PC-9 (cell line): ENCODE results near the gene XPNPEP1. TPM values are rescaled to one million over a fixed set of nuclear protein-coding genes. Genes with fewer than 3 reads are reported as not detected.

Experiments
- BruUV-seq: library from RNA; stranded (reverse); fragments of 400-500 nt; replicated peaks from 2 replicates; lab custom pipeline; 2021; lab: Mats Ljungman, UMichigan
- CTCF ChIA-PET: fragments of 300-600 bp; sonication (Branson Sonifier 250); formaldehyde crosslinking; loops from one replicate; lab custom pipeline; 2022; ENCODE audit warnings: antibody characterized with exemption; lab: Charles Lee
- POLR2A ChIA-PET: fragments of 300-600 bp; sonication (Branson Sonifier 250); formaldehyde crosslinking; loops from one replicate; lab custom pipeline; 2022; ENCODE audit warnings: antibody characterized with exemption; ENCODE audit not compliant: unreplicated experiment; lab: Charles Lee
- DNase-seq, 2 experiments: peaks; one replicate each; pipeline versions ENCODE4 v3.0.0 to v3.0.0-alpha.2; 2015 to 2022; ENCODE audit warnings: mixed read lengths in 1 of 2
- H2AFZ ChIP-seq: fragments of 200-600 bp; sonication (generic); 2 replicates; pipeline ENCODE4 v1.8.1; 2017; ENCODE audit warnings: antibody characterized with exemption
- H3F3A ChIP-seq: fragments of 200-600 bp; sonication (generic); 2 replicates; pipeline ENCODE4 v1.8.1; 2017; ENCODE audit warnings: antibody characterized with exemption, mild to moderate bottlenecking, low read depth; ENCODE audit not compliant: insufficient read depth
- H3K27ac ChIP-seq: fragments of 200-600 bp; sonication (generic); 2 replicates; pipeline ENCODE4 v1.6.1; 2016; ENCODE audit warnings: mixed run types
- H3K27me3 ChIP-seq: fragments of 200-600 bp; sonication (generic); 2 replicates; pipeline ENCODE4 v1.6.1; 2016; ENCODE audit warnings: low read depth, mixed run types; ENCODE audit not compliant: insufficient read depth
- H3K36me3 ChIP-seq: fragments of 200-600 bp; sonication (generic); 2 replicates; pipeline ENCODE4 v1.6.1; 2016; ENCODE audit warnings: low read depth, mixed run types
- H3K4me1 ChIP-seq: fragments of 200-600 bp; sonication (generic); replicated peaks from 2 replicates; pipeline ENCODE4 v1.6.1; 2016; ENCODE audit warnings: mixed run types; ENCODE audit not compliant: insufficient read depth
- H3K4me2 ChIP-seq: fragments of 200-600 bp; sonication (generic); 2 replicates; pipeline ENCODE4 v1.6.1; 2017; ENCODE audit warnings: mixed run types
- H3K4me3 ChIP-seq: fragments of 200-600 bp; sonication (generic); 2 replicates; pipeline ENCODE4 v1.6.1; 2016; ENCODE audit warnings: mixed run types
- H3K79me2 ChIP-seq: fragments of 200-600 bp; sonication (generic); 2 replicates; pipeline ENCODE4 v1.6.1; 2017; ENCODE audit warnings: low read depth, mixed run types
- H3K9me2 ChIP-seq: fragments of 200-600 bp; sonication (generic); 2 replicates; pipeline ENCODE4 v1.8.1; 2017; ENCODE audit warnings: mild to moderate bottlenecking; ENCODE audit not compliant: insufficient read depth
- H3K9me3 ChIP-seq: fragments of 200-600 bp; sonication (generic); 2 replicates; pipeline ENCODE4 v1.8.1; 2016; ENCODE audit warnings: low read depth; ENCODE audit not compliant: insufficient read depth
- H4K20me1 ChIP-seq: fragments of 200-600 bp; sonication (generic); 2 replicates; pipeline ENCODE4 v1.8.1; 2017; ENCODE audit not compliant: insufficient read depth
- CTCF ChIP-seq: fragments of 200-600 bp; sonication (generic); conservative IDR thresholded peaks from 2 replicates; pipeline ENCODE4 v1.6.1; 2017; ENCODE audit warnings: mixed run types, antibody characterized with exemption, mild to moderate bottlenecking, moderate library complexity
- EZH2 ChIP-seq: fragments of 200-600 bp; sonication (generic); IDR thresholded peaks from 2 replicates; pipeline ENCODE4 v1.8.0; 2017; ENCODE audit warnings: antibody characterized with exemption, low read depth
- intact Hi-C: fragments of 100-400 bp; cut with micrococcal nuclease; formaldehyde crosslinking; loops from one replicate; pipeline ENCODE4 v1.10.0; 2022; ENCODE audit not compliant: unreplicated experiment
- total RNA-seq: library from RNA; stranded (reverse); gene quantifications from 2 replicates; pipeline ENCODE4 v1.2.3, GENCODE V29; 2021

Gene XPNPEP1
- total RNA-seq, 1 experiment from 2014 or later = 24.6 TPM

DNA sequence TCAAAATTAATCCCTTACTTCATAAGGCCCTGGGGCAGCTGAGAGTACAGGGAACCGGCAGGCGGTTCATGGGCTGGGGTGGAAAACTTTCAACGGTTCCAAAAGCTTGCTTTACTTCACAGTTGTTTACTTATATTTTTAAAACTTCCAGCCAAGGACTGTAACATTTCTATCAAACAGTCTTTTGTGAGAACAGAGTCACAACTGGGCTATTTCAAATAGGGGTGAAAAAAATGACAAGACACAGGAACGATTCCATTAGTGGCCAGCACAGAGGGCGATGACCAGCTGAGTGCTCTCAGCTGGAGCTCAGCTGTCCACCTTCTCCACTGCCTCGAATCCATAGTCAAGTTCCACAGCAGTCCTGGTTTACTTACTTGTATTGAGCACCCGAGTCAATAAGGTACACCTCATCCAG, 48.2 kb downstream of the XPNPEP1 start:
- no peaks in the 10 kb centered on the region for H4K20me1 ChIP-seq
- H3K79me2 ChIP-seq = no peaks in the 10 kb centered on the region
- intact Hi-C loops = no loop called here
- no peaks in the 10 kb centered on the region for H3K36me3 ChIP-seq
- no peak overlapping the region for H3K4me2 ChIP-seq
- no peaks in the 10 kb centered on the region for H3K9me2 ChIP-seq
- BruUV-seq = no TSS peak
- no peaks in the 10 kb centered on the region for H3K4me1 ChIP-seq
- H3K9me3 ChIP-seq = no peaks in the 10 kb centered on the region
- DNase-seq = no peak
- no peaks in the 10 kb centered on the region for H3F3A ChIP-seq
- POLR2A ChIA-PET = no interaction called here
- CTCF ChIA-PET = no interaction called here
- no peak overlapping the region for H3K27ac ChIP-seq
- no peak overlapping the region for H3K4me3 ChIP-seq
- no peak for TF ChIP-seq EZH2
- no peak for TF ChIP-seq CTCF
- H2AFZ ChIP-seq = no peak overlapping the region
- H3K27me3 ChIP-seq = no peaks in the 10 kb centered on the region

GRCh38 chr10:109871476-109871875, 51.8 kb downstream of the XPNPEP1 start:
- Histone ChIP-seq H3F3A (no peaks in the 10 kb centered on the region), H3K9me3 (no peaks in the 10 kb centered on the region), H4K20me1 (no peaks in the 10 kb centered on the region), H3K36me3 (no peaks in the 10 kb centered on the region), H3K9me2 (no peaks in the 10 kb centered on the region), H3K27ac (no peak overlapping the region), H2AFZ (no peak overlapping the region), H3K4me3 (no peak overlapping the region), H3K27me3 (no peaks in the 10 kb centered on the region), H3K4me2 (no peak overlapping the region), H3K4me1 (no peaks in the 10 kb centered on the region), H3K79me2 (no peaks in the 10 kb centered on the region)
- no peak for DNase-seq
- ChIA-PET CTCF (no interaction called here), POLR2A (no interaction called here)
- intact Hi-C loops = no loop called here
- no TSS peak for BruUV-seq
- TF ChIP-seq CTCF (no peak), EZH2 (no peak)

- intact Hi-C loops = no loop called here
- no TSS peak for BruUV-seq
- H3K79me2 ChIP-seq = no peaks in the 10 kb centered on the region
- TF ChIP-seq CTCF = no peak
- no peak for TF ChIP-seq EZH2
- no peaks in the 10 kb centered on the region for H3K4me1 ChIP-seq
- H3K36me3 ChIP-seq = no peaks in the 10 kb centered on the region
- no peak overlapping the region for H3K4me3 ChIP-seq
- H2AFZ ChIP-seq = no peak overlapping the region
- no peak overlapping the region for H3K27ac ChIP-seq
- no peaks in the 10 kb centered on the region for H4K20me1 ChIP-seq
- CTCF ChIA-PET = no interaction called here
- H3K9me2 ChIP-seq = no peaks in the 10 kb centered on the region
- no peaks in the 10 kb centered on the region for H3K27me3 ChIP-seq
- DNase-seq = no peak
- POLR2A ChIA-PET = no interaction called here
- no peaks in the 10 kb centered on the region for H3K9me3 ChIP-seq
- H3K4me2 ChIP-seq = no peak overlapping the region
- H3F3A ChIP-seq = no peaks in the 10 kb centered on the region
These were observed 56.2 kb downstream of the XPNPEP1 start for GRCh38 chr10:109866995-109867635.
